ENCODE data around the gene VPS9D1.

- TF ChIP-seq POLR2A (IDR thresholded peaks at IDR 0.05) (no peak), CTCF (IDR thresholded peaks at IDR 0.05) (no peak)
Observed at GRCh38 chr16:89660146-89660545, 60.6 kb downstream of the VPS9D1 start.

Measured in tibial nerve (tissue), 3 donors.